Measurements from ENCODE around the gene IL15RA.

Gene IL15RA

GRCh38 chr10:5942001-5942400 lies 35.3 kb downstream of the IL15RA start:
- H3K9ac ChIP-seq (ENCODE audit: low read length in 2 of 2): no peak overlapping the region
- H3K27ac ChIP-seq (ENCODE audit: low read length): peak overlapping the region; percentile 31
- peaks cover 29% of the 10 kb centered on the region for H3K4me1 ChIP-seq (ENCODE audit: control insufficient read depth, insufficient read depth, low read length)
- H3K4me3 ChIP-seq (ENCODE audit: low read length in 2 of 2): no peak overlapping the region
- no peaks in the 10 kb centered on the region for H3K9me3 ChIP-seq (ENCODE audit: control insufficient read depth in 2 of 2, low read length in 2 of 2)
- H3K27me3 ChIP-seq (ENCODE audit: control insufficient read depth in 1 of 2, insufficient read depth in 2 of 2, low read length in 2 of 2): no peaks in the 10 kb centered on the region
- H3K36me3 ChIP-seq (ENCODE audit: control insufficient read depth in 2 of 2, insufficient read depth in 2 of 2, low read length in 2 of 2): peaks cover 17 to 18% of the 10 kb centered on the region in 2 donors

DNA sequence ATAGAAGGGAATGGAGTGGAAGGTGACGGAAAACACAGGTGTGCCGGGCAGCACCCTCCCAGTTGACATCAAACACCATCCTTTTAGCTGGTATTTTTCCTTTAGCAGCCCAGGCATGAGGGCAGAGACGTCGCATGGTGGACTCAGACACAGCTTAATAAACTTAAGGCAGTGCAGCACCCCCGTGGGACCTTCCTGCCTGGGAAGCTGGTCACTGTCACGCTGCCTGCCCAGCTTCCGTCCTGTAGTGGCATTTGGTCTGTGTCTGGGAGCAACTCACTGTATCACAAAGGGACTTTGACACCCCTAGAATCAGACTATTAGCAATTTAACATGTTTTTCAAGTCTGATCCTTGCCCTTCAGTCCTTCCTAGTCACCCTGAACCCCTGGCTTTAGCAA lies 35.8 kb downstream of the IL15RA start:
- no peak overlapping the region for H3K9ac ChIP-seq (ENCODE audit: low read length in 2 of 2)
- no peaks in the 10 kb centered on the region for H3K27me3 ChIP-seq (ENCODE audit: control insufficient read depth in 1 of 2, insufficient read depth in 2 of 2, low read length in 2 of 2)
- no peaks in the 10 kb centered on the region for H3K9me3 ChIP-seq (ENCODE audit: control insufficient read depth in 2 of 2, low read length in 2 of 2)
- H3K27ac ChIP-seq (ENCODE audit: low read length): peak overlapping the region; percentile 31
- H3K36me3 ChIP-seq (ENCODE audit: control insufficient read depth in 2 of 2, insufficient read depth in 2 of 2, low read length in 2 of 2): peaks cover 21% of the 10 kb centered on the region in 2 donors
- H3K4me3 ChIP-seq (ENCODE audit: low read length in 2 of 2): no peak overlapping the region
- peaks cover 29% of the 10 kb centered on the region for H3K4me1 ChIP-seq (ENCODE audit: control insufficient read depth, insufficient read depth, low read length)

GRCh38 chr10:5940807-5941218 lies 36.5 kb downstream of the IL15RA start:
- H3K27me3 ChIP-seq (ENCODE audit: control insufficient read depth in 1 of 2, insufficient read depth in 2 of 2, low read length in 2 of 2): no peaks in the 10 kb centered on the region
- no peak overlapping the region for H3K4me3 ChIP-seq (ENCODE audit: low read length in 2 of 2)
- peaks cover 23 to 28% of the 10 kb centered on the region in 2 donors for H3K36me3 ChIP-seq (ENCODE audit: control insufficient read depth in 2 of 2, insufficient read depth in 2 of 2, low read length in 2 of 2)
- H3K4me1 ChIP-seq (ENCODE audit: control insufficient read depth, insufficient read depth, low read length): peaks cover 24% of the 10 kb centered on the region
- no peak overlapping the region for H3K9ac ChIP-seq (ENCODE audit: low read length in 2 of 2)
- H3K9me3 ChIP-seq (ENCODE audit: control insufficient read depth in 2 of 2, low read length in 2 of 2): no peaks in the 10 kb centered on the region
- H3K27ac ChIP-seq (ENCODE audit: low read length): no peak overlapping the region

DNA sequence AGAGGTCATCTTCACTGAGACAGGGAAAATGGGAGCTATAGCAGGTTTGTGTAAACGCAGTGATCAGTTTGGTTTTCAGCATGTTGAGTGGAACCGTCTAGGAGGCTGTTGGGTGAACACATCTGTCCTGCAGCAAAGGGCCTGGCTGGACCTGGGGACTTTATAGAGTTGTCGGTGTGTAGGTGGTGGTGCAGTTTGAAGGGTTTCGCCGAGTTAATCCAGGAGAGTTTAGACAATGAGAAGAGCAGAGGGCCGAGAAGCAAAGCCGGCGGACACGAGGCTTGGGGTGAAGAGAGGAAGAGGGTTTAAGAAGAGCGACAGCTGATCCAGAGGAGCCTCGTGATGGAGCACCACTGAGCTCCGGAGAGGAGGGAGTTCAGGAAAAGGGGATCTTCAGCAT lies 39.1 kb downstream of the IL15RA start:
- peaks cover 11% of the 10 kb centered on the region for H3K4me1 ChIP-seq (ENCODE audit: control insufficient read depth, insufficient read depth, low read length)
- no peaks in the 10 kb centered on the region for H3K27me3 ChIP-seq (ENCODE audit: control insufficient read depth in 1 of 2, insufficient read depth in 2 of 2, low read length in 2 of 2)
- peaks cover 33 to 37% of the 10 kb centered on the region in 2 donors for H3K36me3 ChIP-seq (ENCODE audit: control insufficient read depth in 2 of 2, insufficient read depth in 2 of 2, low read length in 2 of 2)
- H3K9ac ChIP-seq (ENCODE audit: low read length in 2 of 2): no peak overlapping the region
- no peak overlapping the region for H3K27ac ChIP-seq (ENCODE audit: low read length)
- no peak overlapping the region for H3K4me3 ChIP-seq (ENCODE audit: low read length in 2 of 2)
- no peaks in the 10 kb centered on the region for H3K9me3 ChIP-seq (ENCODE audit: control insufficient read depth in 2 of 2, low read length in 2 of 2)

- peaks cover 7% of the 10 kb centered on the region for H3K4me1 ChIP-seq (ENCODE audit: control insufficient read depth, insufficient read depth, low read length)
- no peak overlapping the region for H3K4me3 ChIP-seq (ENCODE audit: low read length in 2 of 2)
- H3K9ac ChIP-seq (ENCODE audit: low read length in 2 of 2): no peak overlapping the region
- H3K36me3 ChIP-seq (ENCODE audit: control insufficient read depth in 2 of 2, insufficient read depth in 2 of 2, low read length in 2 of 2): peaks cover 33 to 39% of the 10 kb centered on the region in 2 donors
- H3K9me3 ChIP-seq (ENCODE audit: control insufficient read depth in 2 of 2, low read length in 2 of 2): no peaks in the 10 kb centered on the region
- H3K27ac ChIP-seq (ENCODE audit: low read length): no peak overlapping the region
- no peaks in the 10 kb centered on the region for H3K27me3 ChIP-seq (ENCODE audit: control insufficient read depth in 1 of 2, insufficient read depth in 2 of 2, low read length in 2 of 2)
Measured at GRCh38 chr10:5937016-5937415, 40.3 kb downstream of the IL15RA start.

DNA sequence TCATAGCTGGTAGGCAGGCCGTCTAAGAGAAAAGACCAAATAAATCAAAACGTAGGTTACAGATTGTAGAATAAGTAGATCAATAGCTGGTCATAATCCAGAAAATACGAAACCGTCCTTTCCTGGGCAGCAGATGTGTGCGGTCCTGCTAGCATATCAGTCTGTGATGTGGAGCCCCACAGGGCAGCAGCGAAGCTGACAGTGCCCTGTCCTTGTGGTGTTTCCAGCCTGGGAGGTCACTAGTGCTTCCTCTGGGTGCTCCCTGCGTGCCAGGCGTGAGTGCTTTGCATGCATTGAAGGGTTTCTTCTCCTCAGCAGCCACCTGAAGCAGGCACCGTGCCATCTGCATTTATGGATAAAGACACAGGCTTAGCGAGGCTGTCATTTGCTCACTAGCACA lies 41.7 kb downstream of the IL15RA start:
- Histone ChIP-seq H3K4me1 (ENCODE audit: control insufficient read depth, insufficient read depth, low read length) (no peaks in the 10 kb centered on the region), H3K4me3 (ENCODE audit: low read length in 2 of 2) (no peak overlapping the region), H3K27ac (ENCODE audit: low read length) (no peak overlapping the region), H3K9me3 (ENCODE audit: control insufficient read depth in 2 of 2, low read length in 2 of 2) (no peaks in the 10 kb centered on the region), H3K27me3 (ENCODE audit: control insufficient read depth in 1 of 2, insufficient read depth in 2 of 2, low read length in 2 of 2) (no peaks in the 10 kb centered on the region), H3K9ac (ENCODE audit: low read length in 2 of 2) (no peak overlapping the region), H3K36me3 (ENCODE audit: control insufficient read depth in 2 of 2, insufficient read depth in 2 of 2, low read length in 2 of 2) (peaks cover 33 to 44% of the 10 kb centered on the region in 2 donors)

- H3K4me1 ChIP-seq (ENCODE audit: control insufficient read depth, insufficient read depth, low read length): no peaks in the 10 kb centered on the region
- H3K27ac ChIP-seq (ENCODE audit: low read length): no peak overlapping the region
- H3K27me3 ChIP-seq (ENCODE audit: control insufficient read depth in 1 of 2, insufficient read depth in 2 of 2, low read length in 2 of 2): no peaks in the 10 kb centered on the region
- no peaks in the 10 kb centered on the region for H3K9me3 ChIP-seq (ENCODE audit: control insufficient read depth in 2 of 2, low read length in 2 of 2)
- H3K9ac ChIP-seq (ENCODE audit: low read length in 2 of 2): no peak overlapping the region
- peaks cover 40 to 58% of the 10 kb centered on the region in 2 donors for H3K36me3 ChIP-seq (ENCODE audit: control insufficient read depth in 2 of 2, insufficient read depth in 2 of 2, low read length in 2 of 2)
- no peak overlapping the region for H3K4me3 ChIP-seq (ENCODE audit: low read length in 2 of 2)
Measured at GRCh38 chr10:5933909-5934546, 43.3 kb downstream of the IL15RA start.

DNA sequence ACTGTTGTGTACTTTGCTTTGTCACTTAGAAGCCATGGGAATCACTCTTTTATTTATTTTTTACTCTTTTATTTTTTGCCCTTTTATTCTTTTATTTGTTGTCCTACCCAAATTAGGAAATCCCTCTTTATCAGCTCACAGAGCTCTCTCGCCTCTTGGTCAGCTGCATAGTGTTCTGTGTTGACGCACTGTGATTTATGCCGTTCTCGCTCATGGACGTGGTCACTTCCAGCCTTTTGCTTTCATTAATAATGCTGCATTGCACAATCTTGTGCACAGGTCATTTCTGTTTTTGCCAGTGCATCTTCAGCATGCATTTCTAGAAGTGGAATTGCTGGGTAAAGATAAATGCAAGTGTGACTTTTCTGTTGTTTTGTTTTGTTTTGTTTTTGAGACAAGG lies 45.0 kb downstream of the IL15RA start:
- Histone ChIP-seq H3K9me3 (ENCODE audit: control insufficient read depth in 2 of 2, low read length in 2 of 2) (no peaks in the 10 kb centered on the region), H3K27ac (ENCODE audit: low read length) (no peak overlapping the region), H3K36me3 (ENCODE audit: control insufficient read depth in 2 of 2, insufficient read depth in 2 of 2, low read length in 2 of 2) (peaks cover 38 to 53% of the 10 kb centered on the region in 2 donors), H3K27me3 (ENCODE audit: control insufficient read depth in 1 of 2, insufficient read depth in 2 of 2, low read length in 2 of 2) (no peaks in the 10 kb centered on the region), H3K4me1 (ENCODE audit: control insufficient read depth, insufficient read depth, low read length) (no peaks in the 10 kb centered on the region), H3K9ac (ENCODE audit: low read length in 2 of 2) (no peak overlapping the region), H3K4me3 (ENCODE audit: low read length in 2 of 2) (no peak overlapping the region)

GRCh38 chr10:5930272-5930671 lies 47.1 kb downstream of the IL15RA start:
- Histone ChIP-seq H3K36me3 (ENCODE audit: control insufficient read depth in 2 of 2, insufficient read depth in 2 of 2, low read length in 2 of 2) (peaks cover 40 to 44% of the 10 kb centered on the region in 2 donors), H3K9ac (ENCODE audit: low read length in 2 of 2) (no peak overlapping the region), H3K27me3 (ENCODE audit: control insufficient read depth in 1 of 2, insufficient read depth in 2 of 2, low read length in 2 of 2) (no peaks in the 10 kb centered on the region), H3K9me3 (ENCODE audit: control insufficient read depth in 2 of 2, low read length in 2 of 2) (no peaks in the 10 kb centered on the region), H3K27ac (ENCODE audit: low read length) (no peak overlapping the region), H3K4me1 (ENCODE audit: control insufficient read depth, insufficient read depth, low read length) (no peaks in the 10 kb centered on the region), H3K4me3 (ENCODE audit: low read length in 2 of 2) (no peak overlapping the region)

- Histone ChIP-seq H3K27ac (ENCODE audit: low read length) (no peak overlapping the region), H3K9me3 (ENCODE audit: control insufficient read depth in 2 of 2, low read length in 2 of 2) (no peaks in the 10 kb centered on the region), H3K36me3 (ENCODE audit: control insufficient read depth in 2 of 2, insufficient read depth in 2 of 2, low read length in 2 of 2) (peaks cover 44 to 47% of the 10 kb centered on the region in 2 donors), H3K4me3 (ENCODE audit: low read length in 2 of 2) (no peak overlapping the region), H3K4me1 (ENCODE audit: control insufficient read depth, insufficient read depth, low read length) (no peaks in the 10 kb centered on the region), H3K27me3 (ENCODE audit: control insufficient read depth in 1 of 2, insufficient read depth in 2 of 2, low read length in 2 of 2) (no peaks in the 10 kb centered on the region), H3K9ac (ENCODE audit: low read length in 2 of 2) (no peak overlapping the region)
Measured at GRCh38 chr10:5929442-5929841, 47.9 kb downstream of the IL15RA start.

GRCh38 chr10:5927306-5927705 lies 50.0 kb downstream of the IL15RA start:
- Histone ChIP-seq H3K4me3 (ENCODE audit: low read length in 2 of 2) (no peak overlapping the region), H3K9me3 (ENCODE audit: control insufficient read depth in 2 of 2, low read length in 2 of 2) (no peaks in the 10 kb centered on the region), H3K36me3 (ENCODE audit: control insufficient read depth in 2 of 2, insufficient read depth in 2 of 2, low read length in 2 of 2) (peaks cover 61 to 62% of the 10 kb centered on the region in 2 donors), H3K4me1 (ENCODE audit: control insufficient read depth, insufficient read depth, low read length) (no peaks in the 10 kb centered on the region), H3K9ac (ENCODE audit: low read length in 2 of 2) (no peak overlapping the region), H3K27me3 (ENCODE audit: control insufficient read depth in 1 of 2, insufficient read depth in 2 of 2, low read length in 2 of 2) (no peaks in the 10 kb centered on the region), H3K27ac (ENCODE audit: low read length) (no peak overlapping the region)

All from stomach smooth muscle (tissue), 2 donors.